HEK293 (cell line): Measurements from ENCODE around the gene C1QL1.

Experiments
- CTCF ChIA-PET: fragments of 350-600 bp; formaldehyde crosslinking; extraction: SDS; loops from one replicate; lab custom pipeline; 2021; ENCODE audit warnings: antibody characterized with exemption; lab: Yijun Ruan, JAX
- POLR2A ChIA-PET: fragments of 300-600 bp; formaldehyde crosslinking; extraction: SDS; loops from one replicate; lab custom pipeline; 2020; ENCODE audit warnings: antibody characterized with exemption, inconsistent platforms; lab: Yijun Ruan, JAX
- H3K27ac ChIP-seq: fragments of 200-500 bp; sonication (Bioruptor generic); 2 replicates; pipeline ENCODE4 v1.5.1; 2014; ENCODE audit warnings: low read depth, low read length, control low read depth, inconsistent platforms; ENCODE audit errors: extremely low read depth
- H3K36me3 ChIP-seq, 2 experiments: fragments of 200-500 bp in 1 of 2; sonication (Bioruptor generic) in 1 of 2; 1 replicate in 1 of 2; 2 replicates in 1 of 2; pipeline ENCODE4 v1.5.1; 2014 to 2017; ENCODE audit warnings: inconsistent platforms in 2 of 2, low read length in 2 of 2; ENCODE audit not compliant: control insufficient read depth in 2 of 2, insufficient read depth in 1 of 2
- H3K4me1 ChIP-seq: fragments of 200-500 bp; sonication (Bioruptor generic); 2 replicates; pipeline ENCODE4 v1.5.1; 2014; ENCODE audit warnings: mild to moderate bottlenecking, low read length, inconsistent platforms; ENCODE audit not compliant: control insufficient read depth, insufficient read depth
- H3K4me3 ChIP-seq: 2 replicates; pipeline ENCODE4 v1.5.1; 2011; ENCODE audit warnings: low read depth, mild to moderate bottlenecking, control low read depth, low read length, moderate library complexity
- H3K9me3 ChIP-seq: fragments of 200-500 bp; sonication (Bioruptor generic); 2 replicates; pipeline ENCODE4 v1.5.1; 2014; ENCODE audit warnings: low read depth, low read length, inconsistent platforms; ENCODE audit not compliant: control insufficient read depth, insufficient read depth
- KLF10 ChIP-seq: fragments of 450-650 bp; IDR thresholded peaks from 2 replicates; pipeline ENCODE4 v1.5.1; 2018; ENCODE audit warnings: missing biosample characterization, mild to moderate bottlenecking, missing genetic modification characterization
- OVOL3 ChIP-seq: fragments of 450-650 bp; formaldehyde crosslinking; IDR thresholded peaks from 2 replicates; pipeline ENCODE4 v1.5.1; 2016; ENCODE audit warnings: missing biosample characterization, missing genetic modification characterization
- TCF7L2 ChIP-seq: IDR thresholded peaks from 2 replicates; pipeline ENCODE4 v1.6.1; 2011; ENCODE audit warnings: low read depth, mild to moderate bottlenecking, inconsistent platforms, low read length, moderate library complexity, borderline replicate concordance
- TRIM28 ChIP-seq: IDR thresholded peaks from 2 replicates; pipeline ENCODE4 v1.6.1; 2011; ENCODE audit warnings: low read length, control low read depth, borderline replicate concordance
- ZBTB17 ChIP-seq: fragments of 450-650 bp; formaldehyde crosslinking; IDR thresholded peaks from 2 replicates; pipeline ENCODE4 v1.5.1; 2016; ENCODE audit warnings: missing biosample characterization, missing genetic modification characterization
- ZBTB7A ChIP-seq: fragments of 450-650 bp; formaldehyde crosslinking; IDR thresholded peaks from 2 replicates; pipeline ENCODE4 v1.5.1; 2016; ENCODE audit warnings: low read depth, missing biosample characterization, missing genetic modification characterization
- ZFHX2 ChIP-seq: fragments of 450-650 bp; formaldehyde crosslinking; conservative IDR thresholded peaks from 2 replicates; pipeline ENCODE4 v1.5.1; 2016; ENCODE audit warnings: missing biosample characterization, missing genetic modification characterization
- ZFP69B ChIP-seq: fragments of 450-650 bp; formaldehyde crosslinking; IDR thresholded peaks from 2 replicates; pipeline ENCODE4 v1.5.1; 2016; ENCODE audit warnings: missing biosample characterization, missing genetic modification characterization
- ZNF132 ChIP-seq: fragments of 450-650 bp; formaldehyde crosslinking; IDR thresholded peaks from 2 replicates; pipeline ENCODE4 v1.5.1; 2017; ENCODE audit warnings: missing biosample characterization, missing genetic modification characterization, borderline replicate concordance
- ZNF157 ChIP-seq: fragments of 450-650 bp; formaldehyde crosslinking; IDR thresholded peaks from 2 replicates; pipeline ENCODE4 v1.5.1; 2016; ENCODE audit warnings: missing biosample characterization, missing genetic modification characterization
- ZNF16 ChIP-seq: fragments of 450-650 bp; formaldehyde crosslinking; IDR thresholded peaks from 2 replicates; pipeline ENCODE4 v1.5.1; 2016; ENCODE audit warnings: low read depth, missing biosample characterization, missing genetic modification characterization
- ZNF169 ChIP-seq: fragments of 450-650 bp; formaldehyde crosslinking; IDR thresholded peaks from 2 replicates; pipeline ENCODE4 v1.5.1; 2016; ENCODE audit warnings: missing biosample characterization, missing genetic modification characterization
- ZNF19 ChIP-seq: fragments of 450-650 bp; formaldehyde crosslinking; IDR thresholded peaks from 2 replicates; pipeline ENCODE4; 2016; ENCODE audit warnings: missing biosample characterization, missing genetic modification characterization, low read depth
- ZNF2 ChIP-seq: fragments of 450-650 bp; formaldehyde crosslinking; IDR thresholded peaks from 2 replicates; pipeline ENCODE4 v1.5.1; 2016; ENCODE audit warnings: missing biosample characterization, missing genetic modification characterization
- ZNF26 ChIP-seq: fragments of 450-650 bp; formaldehyde crosslinking; IDR thresholded peaks from 2 replicates; pipeline ENCODE4 v1.5.1; 2016; ENCODE audit warnings: missing biosample characterization, missing genetic modification characterization
- ZNF266 ChIP-seq: fragments of 450-650 bp; formaldehyde crosslinking; IDR thresholded peaks from 2 replicates; pipeline ENCODE4 v1.5.1; 2016; ENCODE audit warnings: missing biosample characterization, missing genetic modification characterization, low read depth
- ZNF280D ChIP-seq: fragments of 450-650 bp; formaldehyde crosslinking; IDR thresholded peaks from 2 replicates; pipeline ENCODE4 v1.5.1; 2016; ENCODE audit warnings: missing biosample characterization, missing genetic modification characterization
- ZNF302 ChIP-seq: fragments of 450-650 bp; formaldehyde crosslinking; IDR thresholded peaks from 2 replicates; pipeline ENCODE4 v1.5.1; 2016; ENCODE audit warnings: missing biosample characterization, missing genetic modification characterization, low read depth
- ZNF362 ChIP-seq: fragments of 450-650 bp; formaldehyde crosslinking; IDR thresholded peaks from 2 replicates; pipeline ENCODE4 v1.5.1; 2016; ENCODE audit warnings: missing biosample characterization, missing genetic modification characterization
- ZNF416 ChIP-seq: fragments of 450-650 bp; formaldehyde crosslinking; IDR thresholded peaks from 2 replicates; pipeline ENCODE4 v1.5.1; 2016; ENCODE audit warnings: missing biosample characterization, missing genetic modification characterization
- ZNF501 ChIP-seq: fragments of 450-650 bp; formaldehyde crosslinking; IDR thresholded peaks from 2 replicates; pipeline ENCODE4 v1.5.1; 2016; ENCODE audit warnings: missing biosample characterization, missing genetic modification characterization
- ZNF514 ChIP-seq: fragments of 450-650 bp; formaldehyde crosslinking; IDR thresholded peaks from 2 replicates; pipeline ENCODE4 v1.5.1; 2016; ENCODE audit warnings: missing biosample characterization, missing genetic modification characterization
- ZNF600 ChIP-seq: fragments of 450-650 bp; formaldehyde crosslinking; IDR thresholded peaks from 2 replicates; pipeline ENCODE4 v1.5.1; 2016; ENCODE audit warnings: missing biosample characterization, missing genetic modification characterization
- ZNF626 ChIP-seq: fragments of 450-650 bp; sonication (Bioruptor Pico); formaldehyde crosslinking; IDR thresholded peaks from 2 replicates; pipeline ENCODE4 v1.5.1; 2018; ENCODE audit warnings: missing biosample characterization, missing genetic modification characterization, inconsistent platforms
- ZNF76 ChIP-seq: fragments of 450-650 bp; formaldehyde crosslinking; IDR thresholded peaks from 2 replicates; pipeline ENCODE4; 2016; ENCODE audit warnings: low read depth, missing biosample characterization, missing genetic modification characterization, borderline replicate concordance
- ZNF777 ChIP-seq: fragments of 450-650 bp; formaldehyde crosslinking; IDR thresholded peaks from 2 replicates; pipeline ENCODE4 v1.5.1; 2017; ENCODE audit warnings: missing biosample characterization, missing genetic modification characterization, borderline replicate concordance
- ZSCAN30 ChIP-seq: fragments of 450-650 bp; IDR thresholded peaks from 2 replicates; pipeline ENCODE4 v1.5.1; 2018; ENCODE audit warnings: missing biosample characterization, mild to moderate bottlenecking, missing genetic modification characterization, moderate library complexity
- TF ChIP-seq, protein P1 (sequence below): fragments of 450-650 bp; formaldehyde crosslinking; IDR thresholded peaks from 2 replicates; pipeline ENCODE4 v1.5.1; 2016; ENCODE audit warnings: missing biosample characterization, missing genetic modification characterization

The C1QL1 gene

GRCh38 chr17:44920565-44920940, 47.5 kb downstream of the C1QL1 start (continued):
- TF ChIP-seq, protein P1, sequence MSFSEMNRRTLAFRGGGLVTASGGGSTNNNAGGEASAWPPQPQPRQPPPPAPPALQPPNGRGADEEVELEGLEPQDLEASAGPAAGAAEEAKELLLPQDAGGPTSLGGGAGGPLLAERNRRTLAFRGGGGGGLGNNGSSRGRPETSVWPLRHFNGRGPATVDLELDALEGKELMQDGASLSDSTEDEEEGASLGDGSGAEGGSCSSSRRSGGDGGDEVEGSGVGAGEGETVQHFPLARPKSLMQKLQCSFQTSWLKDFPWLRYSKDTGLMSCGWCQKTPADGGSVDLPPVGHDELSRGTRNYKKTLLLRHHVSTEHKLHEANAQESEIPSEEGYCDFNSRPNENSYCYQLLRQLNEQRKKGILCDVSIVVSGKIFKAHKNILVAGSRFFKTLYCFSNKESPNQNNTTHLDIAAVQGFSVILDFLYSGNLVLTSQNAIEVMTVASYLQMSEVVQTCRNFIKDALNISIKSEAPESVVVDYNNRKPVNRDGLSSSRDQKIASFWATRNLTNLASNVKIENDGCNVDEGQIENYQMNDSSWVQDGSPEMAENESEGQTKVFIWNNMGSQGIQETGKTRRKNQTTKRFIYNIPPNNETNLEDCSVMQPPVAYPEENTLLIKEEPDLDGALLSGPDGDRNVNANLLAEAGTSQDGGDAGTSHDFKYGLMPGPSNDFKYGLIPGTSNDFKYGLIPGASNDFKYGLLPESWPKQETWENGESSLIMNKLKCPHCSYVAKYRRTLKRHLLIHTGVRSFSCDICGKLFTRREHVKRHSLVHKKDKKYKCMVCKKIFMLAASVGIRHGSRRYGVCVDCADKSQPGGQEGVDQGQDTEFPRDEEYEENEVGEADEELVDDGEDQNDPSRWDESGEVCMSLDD (tag by site-specific recombination) = no peak
- TF ChIP-seq TRIM28 = no peak

- Histone ChIP-seq H3K36me3 (peaks cover 0 to 3% of the 10 kb centered on the region in 2 experiments; a peak in 2 of 3 replicates), H3K4me1 (no peaks in the 10 kb centered on the region; the same call in 1 of the 2 replicates), H3K4me3 (no peak overlapping the region), H3K27ac (no peak overlapping the region), H3K9me3 (no peaks in the 10 kb centered on the region)
- POLR2A ChIA-PET = interaction anchor here (0.6 to 1.3 kb wide), 6 partner anchors 9 to 108 kb away, joined by 3 to 8 read pairs (median 6); no protein-coding TSS in a partner anchor
- CTCF ChIA-PET = interaction anchor here (0.5 to 7.9 kb wide), 62 partner anchors 8 to 289 kb away, joined by 3 to 296 read pairs (median 5); partner anchors contain the start of genes ACBD4, C1QL1, EFTUD2 and KIF18B
- no peak for TF ChIP-seq ZNF266
- TF ChIP-seq ZNF514 (tag by site-specific recombination) = no peak
- TF ChIP-seq ZFHX2 (tag by site-specific recombination) = 0 out of 2 replicates have a peak, but pooled peaks have one; percentile 47
- no peak for TF ChIP-seq ZNF302 (tag by site-specific recombination)
- no peak for TF ChIP-seq ZNF169 (tag by site-specific recombination)
- 0 out of 2 replicates have a peak, but pooled peaks have one; percentile 12 for TF ChIP-seq ZNF600 (tag by site-specific recombination)
- no peak for TF ChIP-seq ZBTB7A (tag by site-specific recombination)
- no peak for TF ChIP-seq OVOL3 (tag by site-specific recombination)
- no peak for TF ChIP-seq ZNF157 (tag by site-specific recombination)
- TF ChIP-seq ZNF416 = no peak
- no peak for TF ChIP-seq ZNF16 (tag by site-specific recombination)
- TF ChIP-seq ZNF2 (tag by site-specific recombination) = peak; percentile 35; the same call in 1 of the 2 replicates
- no peak for TF ChIP-seq ZNF26 (tag by site-specific recombination)
- TF ChIP-seq ZNF626 (tag by site-specific recombination) = no peak
- 0 out of 2 replicates have a peak, but pooled peaks have one; percentile 13 for TF ChIP-seq ZBTB17 (tag by site-specific recombination)
- no peak for TF ChIP-seq ZNF132 (tag by site-specific recombination)
- TF ChIP-seq ZSCAN30 (tag by site-specific recombination) = no peak
- TF ChIP-seq ZNF76 (tag by site-specific recombination) = no peak
- no peak for TF ChIP-seq ZNF777
- TF ChIP-seq TCF7L2 = no peak
- no peak for TF ChIP-seq ZNF362 (tag by site-specific recombination)
- TF ChIP-seq KLF10 (tag by site-specific recombination) = no peak
- no peak for TF ChIP-seq ZNF19
- TF ChIP-seq ZNF501 = peak; percentile 17; the same call in 1 of the 2 replicates
- TF ChIP-seq ZNF280D (tag by site-specific recombination) = no peak
- no peak for TF ChIP-seq ZFP69B (tag by site-specific recombination)
Observed at GRCh38 chr17:44919885-44920564, 48.1 kb downstream of the C1QL1 start.
